ENCODE results near the gene RAP1GDS1.
"Not testable (repeated sequence)": the region's sequence is repeated elsewhere in the genome, so short reads cannot be mapped to it uniquely, and the experiment has no call there.

RAP1GDS1 gene

GRCh38 chr4:98260579-98261404, at the start of gene RAP1GDS1:
Gene RAP1GDS1, plus strand, starts transcription at chr4:98261384. Its CDS starts 182 bp downstream, at chr4:98261566.
- DNase-seq (ENCODE audit: low read depth) = peak; percentile 91

- no peak for DNase-seq (ENCODE audit: low read depth)
Measured at GRCh38 chr4:98222306-98222705, 38.9 kb upstream of the RAP1GDS1 start.

- DNase-seq (ENCODE audit: low read depth) = no peak
Measured at GRCh38 chr4:98226396-98226795, 34.8 kb upstream of the RAP1GDS1 start.

DNA sequence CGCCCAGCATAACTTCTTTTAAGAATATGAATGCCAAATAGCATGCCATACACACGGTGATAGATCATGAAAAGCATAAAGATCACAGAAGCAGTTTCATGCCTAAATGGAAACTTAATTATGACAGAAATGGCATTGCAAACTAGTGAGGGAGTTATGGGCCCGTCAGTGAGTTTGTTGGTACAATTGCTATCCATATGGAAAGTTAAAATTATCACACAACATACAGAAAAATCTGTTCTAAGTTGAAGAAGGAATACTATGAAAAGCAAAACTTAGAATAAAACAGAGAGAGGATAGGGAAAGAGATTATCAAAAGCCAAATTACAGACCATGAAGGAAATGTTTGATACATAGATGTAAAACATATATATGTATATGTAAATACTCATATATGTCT, 30.2 kb upstream of the RAP1GDS1 start:
- no peak for DNase-seq (ENCODE audit: low read depth)

- no peak for DNase-seq (ENCODE audit: low read depth)
Measured at GRCh38 chr4:98232202-98232601, 29.0 kb upstream of the RAP1GDS1 start.

GRCh38 chr4:98237204-98237603, 24.0 kb upstream of the RAP1GDS1 start:
- no peak for DNase-seq (ENCODE audit: low read depth)

- DNase-seq (ENCODE audit: low read depth) = no peak
Measured at GRCh38 chr4:98242063-98242462, 19.1 kb upstream of the RAP1GDS1 start.

DNA sequence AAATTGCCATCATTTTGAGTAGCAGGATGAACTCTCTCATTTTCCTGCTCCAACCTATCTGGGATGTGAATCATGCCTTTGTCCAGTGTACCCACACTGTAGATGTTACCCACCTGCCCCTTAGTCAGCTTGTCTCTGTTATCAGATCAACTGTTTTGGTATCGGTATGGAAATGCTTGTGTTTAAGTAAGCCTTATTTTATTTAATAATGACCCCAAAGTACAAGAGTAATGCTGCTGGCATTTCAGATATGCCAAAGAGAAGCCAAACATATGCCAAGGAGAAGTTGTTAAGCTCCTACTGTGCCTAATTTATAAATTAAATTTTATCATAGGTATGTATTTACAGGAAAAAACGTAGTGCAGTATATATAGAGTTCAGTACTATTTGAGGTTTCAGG, 18.6 kb upstream of the RAP1GDS1 start:
- DNase-seq (ENCODE audit: low read depth) = no peak

DNA sequence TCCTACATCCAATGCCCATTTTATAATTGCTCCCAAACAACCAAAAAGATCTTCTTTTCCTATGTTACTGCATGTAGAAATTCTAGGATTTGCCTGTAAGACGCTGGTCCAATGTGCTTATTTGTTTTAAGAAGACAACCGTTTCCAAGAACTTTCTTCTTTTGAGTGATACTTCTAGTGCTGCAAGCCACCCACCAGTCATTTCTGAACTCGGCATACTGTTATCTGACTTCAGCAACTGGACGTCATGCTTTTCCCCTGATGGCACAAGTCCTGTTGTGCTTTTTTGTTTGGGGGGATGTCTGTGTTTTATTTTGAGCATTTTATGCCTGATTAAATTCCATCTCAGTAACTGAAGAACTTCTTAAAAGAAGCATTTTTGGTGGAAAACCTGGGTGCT, 16.0 kb upstream of the RAP1GDS1 start:
- DNase-seq (ENCODE audit: low read depth) = no peak

DNA sequence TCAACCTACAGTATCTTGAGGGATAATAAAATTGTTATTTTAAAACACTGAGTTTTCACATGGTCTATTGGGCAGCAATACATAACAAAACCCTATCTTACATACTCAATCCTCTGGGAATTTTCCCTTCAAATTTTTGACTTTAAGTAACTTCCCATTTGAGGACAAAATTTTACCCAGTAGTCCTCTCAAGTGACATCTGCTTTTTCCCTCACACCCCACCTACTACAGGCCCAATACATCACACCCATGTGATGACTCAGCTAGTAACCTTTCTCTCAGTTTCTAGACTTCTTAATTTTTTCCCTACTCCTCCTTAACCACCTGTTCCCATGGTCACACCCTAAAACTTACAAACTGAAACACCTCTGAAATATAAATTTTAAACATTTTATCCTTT, 12.2 kb upstream of the RAP1GDS1 start:
- DNase-seq (ENCODE audit: low read depth) = no peak

DNA sequence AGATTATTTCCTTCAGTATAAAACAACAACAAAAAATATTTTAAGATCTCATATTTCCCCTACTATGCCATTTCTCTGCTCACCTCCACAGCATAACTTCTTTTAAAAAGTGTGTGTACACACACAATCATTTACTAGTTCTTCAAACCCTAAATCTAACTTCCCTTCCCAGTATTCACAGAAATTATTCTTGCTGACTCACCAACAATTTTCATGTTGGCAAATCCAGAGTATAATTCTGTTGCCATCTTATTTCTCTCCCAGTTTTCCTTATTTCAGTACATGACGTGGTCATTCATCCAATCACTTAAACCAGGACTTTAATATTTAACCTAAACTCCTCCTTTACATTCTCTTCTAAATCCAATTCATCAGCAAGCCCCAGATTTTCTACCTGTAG, 11.4 kb upstream of the RAP1GDS1 start:
- no peak for DNase-seq (ENCODE audit: low read depth)

DNA sequence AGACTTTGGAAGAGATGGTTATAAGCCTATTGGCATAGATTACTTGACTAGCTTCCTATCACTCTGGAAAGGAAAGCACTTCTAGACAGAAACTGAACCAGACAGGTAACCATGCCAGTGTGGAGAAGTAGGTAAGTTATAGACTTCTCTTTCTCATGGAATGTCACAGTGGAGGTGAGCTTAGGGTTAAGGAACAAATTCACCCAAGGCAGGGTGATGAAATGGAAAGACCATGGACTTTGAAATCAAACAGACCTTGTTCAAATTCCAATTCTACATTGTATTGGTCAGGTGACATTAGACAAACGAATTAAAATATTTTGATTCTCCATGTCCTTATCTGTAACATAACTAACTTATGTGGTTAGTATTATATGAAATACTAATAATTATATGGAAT, 7.7 kb upstream of the RAP1GDS1 start:
- no peak for DNase-seq (ENCODE audit: low read depth)

- no peak for DNase-seq (ENCODE audit: low read depth)
Measured at GRCh38 chr4:98260047-98260578, 1.1 kb upstream of the RAP1GDS1 start.

GRCh38 chr4:98261405-98262291, 464 bp downstream of the RAP1GDS1 start:
- DNase-seq (ENCODE audit: low read depth) = no peak

DNA sequence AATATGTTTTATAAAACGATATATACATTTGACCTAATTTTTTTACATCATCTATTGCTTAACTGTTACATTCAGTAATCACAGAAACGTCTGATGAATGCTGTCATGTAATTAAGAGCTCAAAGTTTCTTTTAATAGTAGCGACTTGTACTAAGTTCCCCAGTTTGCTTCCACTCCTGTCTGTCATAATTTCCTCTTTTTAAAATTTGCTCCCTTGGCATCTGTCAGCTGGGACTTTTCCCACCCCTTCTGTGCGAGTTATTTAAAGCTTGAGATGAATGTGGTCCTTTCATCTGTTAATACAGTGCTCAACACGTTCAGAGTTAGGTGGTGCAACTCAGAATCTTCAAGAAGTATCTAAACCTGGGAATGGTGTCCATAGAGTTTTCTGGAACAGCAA, 1.2 kb downstream of the RAP1GDS1 start:
- DNase-seq (ENCODE audit: low read depth) = no peak

- no peak for DNase-seq (ENCODE audit: low read depth)
Measured at GRCh38 chr4:98267498-98267897, 6.3 kb downstream of the RAP1GDS1 start.

- DNase-seq (ENCODE audit: low read depth) = no peak
Measured at GRCh38 chr4:98275145-98275544, 14.0 kb downstream of the RAP1GDS1 start.

- no peak for DNase-seq (ENCODE audit: low read depth)
Measured at GRCh38 chr4:98283219-98284189, 22.3 kb downstream of the RAP1GDS1 start.

GRCh38 chr4:98284640-98285046, 23.5 kb downstream of the RAP1GDS1 start:
- DNase-seq (ENCODE audit: low read depth) = no peak

- no peak for DNase-seq (ENCODE audit: low read depth)
Measured at GRCh38 chr4:98285676-98286075, 24.5 kb downstream of the RAP1GDS1 start.

DNA sequence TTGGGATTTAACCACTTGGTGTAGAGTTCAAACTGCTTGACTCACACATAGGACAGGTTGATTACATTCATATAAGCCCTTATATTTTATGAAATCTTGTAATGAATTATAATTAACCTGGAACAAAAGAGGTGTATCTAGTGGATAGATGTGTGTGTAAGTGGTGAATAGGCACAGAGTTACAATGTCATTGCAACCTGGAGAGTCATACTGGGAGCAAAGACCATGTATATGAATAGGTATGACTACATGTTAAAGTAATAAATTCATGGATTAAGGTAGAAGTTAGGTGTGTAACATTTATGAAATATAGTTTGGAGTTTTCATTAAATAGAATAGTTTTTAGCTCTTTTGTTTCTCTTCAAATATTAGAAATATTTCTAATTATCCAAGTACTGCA, 26.1 kb downstream of the RAP1GDS1 start:
- no peak for DNase-seq (ENCODE audit: low read depth)

DNA sequence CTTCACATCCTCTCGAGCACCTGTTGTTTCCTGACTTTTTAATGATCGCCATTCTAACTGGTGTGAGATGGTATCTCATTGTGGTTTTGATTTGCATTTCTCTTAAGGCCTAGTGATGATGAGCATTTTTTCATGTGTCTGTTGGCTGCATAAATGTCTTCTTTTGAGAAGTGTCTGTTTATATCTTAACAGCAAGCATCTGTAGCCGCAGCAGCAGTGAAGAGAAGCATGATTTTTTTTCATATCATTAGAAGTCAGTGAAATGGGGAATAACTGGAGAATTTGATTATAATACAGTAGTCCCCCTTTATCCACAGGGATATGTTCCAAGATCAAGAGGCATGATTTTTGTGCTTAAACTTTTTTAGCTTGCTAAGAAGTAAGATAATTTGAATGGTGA, 27.5 kb downstream of the RAP1GDS1 start:
- not testable (repeated sequence) for DNase-seq (ENCODE audit: low read depth)

All from activated T-helper 9 cell treated with anti-CD3 and anti-CD28 coated beads, Interleukin-2, amount 50 U/mL, for 16 hours (primary cell).